Measurements from ENCODE around the gene LSAMP. TPM values are rescaled to one million over a fixed set of nuclear protein-coding genes. Genes with fewer than 3 reads are reported as not detected.

The LSAMP gene
- total and polyA plus RNA-seq, 2 of the 4 experiments (the other 2 are of a cell fraction): 7.9 to 8.0 TPM

GRCh38 chr3:115827495-115827894 lies 617.8 kb downstream of the LSAMP start:
- ChIA-PET CTCF (interaction anchor here (1.5 kb wide), 1 partner anchor 9 kb away, joined by 5 read pairs; no protein-coding TSS in a partner anchor), POLR2A (ENCODE audit: unreplicated experiment) (no interaction called here)
- H3K36me3 ChIP-seq (ENCODE audit: control insufficient read depth, insufficient read depth, low read length): no peaks in the 10 kb centered on the region
- H3K4ac ChIP-seq (ENCODE audit: low read depth, low read length): no peak overlapping the region
- dilution Hi-C loops (cut with HindIII; ENCODE audit: low sequenced_read_pairs, unreplicated experiment) (no loop called here), intact Hi-C loops (cut with micrococcal nuclease) (loop anchor here (10.0 kb wide), 1 partner anchor 617 kb away; the partner anchor contains the start of gene LSAMP), in situ Hi-C loops (cut with MboI; ENCODE audit: low sequenced_read_pairs) (no loop called here)
- H3K79me1 ChIP-seq (ENCODE audit: low read depth in 1 of 2, low read length in 2 of 2): no peaks in the 10 kb centered on the region
- no peak overlapping the region for H3K56ac ChIP-seq (ENCODE audit: extremely low read depth, insufficient read depth, low read length)
- H3K27ac ChIP-seq (ENCODE audit: insufficient read depth, low read length): no peak overlapping the region
- no peak overlapping the region for H2BK20ac ChIP-seq (ENCODE audit: low read depth, low read length)
- no peak overlapping the region for H3K4me3 ChIP-seq (ENCODE audit: insufficient read depth, low read depth, low read length)
- no peak overlapping the region for H3K14ac ChIP-seq (replicated peaks; ENCODE audit: low read depth, low read length)
- no peaks in the 10 kb centered on the region for H3K9me1 ChIP-seq (ENCODE audit: insufficient read depth, low read length)
- no peak overlapping the region for H2BK120ac ChIP-seq (ENCODE audit: low read depth, low read length)
- H3K23ac ChIP-seq (ENCODE audit: low read depth, low read length): no peak overlapping the region
- H2AK5ac ChIP-seq (ENCODE audit: low read depth, low read length): no peak overlapping the region
- no peak overlapping the region for H4K8ac ChIP-seq (ENCODE audit: low read depth in 2 of 2, low read length in 2 of 2)
- H4K5ac ChIP-seq (ENCODE audit: low read depth, low read length): no peak overlapping the region
- no peak for DNase-seq
- H2AK9ac ChIP-seq (replicated peaks; ENCODE audit: low read depth, low read length, poor library complexity): no peak overlapping the region
- H3K9me3 ChIP-seq (ENCODE audit: control insufficient read depth, insufficient read depth, low read length): no peaks in the 10 kb centered on the region
- no peak overlapping the region for H3K9ac ChIP-seq (ENCODE audit: low read depth, low read length)
- no peak overlapping the region for H3K18ac ChIP-seq (ENCODE audit: low read depth, low read length)
- H4K20me1 ChIP-seq (ENCODE audit: insufficient read depth, low read length): no peaks in the 10 kb centered on the region
- H2AFZ ChIP-seq (replicated peaks; ENCODE audit: low read length, poor library complexity): no peak overlapping the region
- H3K4me2 ChIP-seq (ENCODE audit: low read depth, low read length): no peak overlapping the region
- no peak overlapping the region for H4K91ac ChIP-seq (ENCODE audit: insufficient read depth, low read depth, low read length)
- BruUV-seq (replicated peaks): no TSS peak
- peaks cover 3% of the 10 kb centered on the region for H3K4me1 ChIP-seq (ENCODE audit: control insufficient read depth, insufficient read depth, low read length)
- H2BK15ac ChIP-seq (ENCODE audit: low read depth, low read length): no peak overlapping the region
- WGBS, 2 experiments (ENCODE audit: extremely low coverage in 2 of 2, insufficient read length in 1 of 2): no CpG with 5 or more reads among the region's 2 CpGs
- ATAC-seq (ENCODE audit: low read depth): no peak
- TF ChIP-seq MAZ (IDR thresholded peaks at IDR 0.05; ENCODE audit: borderline replicate concordance, low read depth, low read length) (no peak), CTCF (conservative IDR thresholded peaks at IDR 0.05; ENCODE audit: low read depth, low read length) (no peak), MXI1 (IDR thresholded peaks at IDR 0.05; ENCODE audit: borderline replicate concordance, low read depth, low read length) (no peak)
- no peaks in the 10 kb centered on the region for H3K27me3 ChIP-seq (ENCODE audit: control insufficient read depth, insufficient read depth, low read length)
- no peak overlapping the region for H2BK5ac ChIP-seq (ENCODE audit: low read depth, low read length, poor library complexity, severe bottlenecking)
